IPS DF 19.7 (cell line): ENCODE data around the gene MEGF6.

Source experiments
- DNase-seq: peaks from one replicate; pipeline ENCODE4 v3.0.0-alpha.2; 2013; ENCODE audit warnings: low read depth, low spot score

MEGF6 gene

DNA sequence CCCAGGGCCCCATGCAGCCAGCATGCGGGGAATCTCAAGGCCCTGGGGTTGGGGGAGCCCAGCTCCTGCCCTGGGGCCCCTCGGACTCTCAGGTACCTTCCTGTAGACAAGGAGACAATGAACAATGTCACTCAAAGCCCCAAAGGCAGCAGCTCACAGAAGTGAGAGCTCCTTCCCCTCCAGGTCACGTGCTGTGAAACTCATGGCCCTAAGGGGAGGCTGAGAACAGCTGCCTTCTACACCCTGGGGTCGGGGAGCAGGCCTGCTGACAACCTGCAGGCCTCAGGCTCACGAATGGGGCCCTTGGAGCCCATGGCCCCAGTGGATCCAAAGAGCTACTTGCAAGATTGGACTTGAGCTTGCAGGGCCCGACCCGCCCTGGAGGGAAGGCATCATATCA is 3.2 kb downstream of the MEGF6 start:
- no peak for DNase-seq

DNA sequence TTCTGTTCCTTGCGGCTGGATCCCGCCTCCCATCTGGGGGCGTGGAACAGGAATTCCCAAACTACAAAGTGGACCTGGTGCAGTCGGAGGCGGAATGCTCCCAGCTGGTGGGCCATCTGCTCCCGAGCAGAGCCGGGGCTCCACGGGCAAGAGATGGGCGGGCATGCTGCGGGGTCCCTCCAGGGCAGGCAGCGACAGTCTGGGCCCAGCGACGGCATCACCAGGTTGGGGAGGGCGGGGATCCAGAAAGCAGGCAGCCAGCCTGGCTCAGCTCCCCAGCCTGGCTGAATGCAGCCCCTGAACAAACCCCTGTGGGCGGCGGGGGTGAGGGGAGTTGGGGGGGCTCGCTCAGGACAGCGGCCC is 3.6 kb downstream of the MEGF6 start:
- DNase-seq, result no peak

- DNase-seq, result no peak
These were observed 4.3 kb downstream of the MEGF6 start for GRCh38 chr1:3606779-3607702.

GRCh38 chr1:3604997-3605823 is 6.1 kb downstream of the MEGF6 start:
- no peak for DNase-seq

DNA sequence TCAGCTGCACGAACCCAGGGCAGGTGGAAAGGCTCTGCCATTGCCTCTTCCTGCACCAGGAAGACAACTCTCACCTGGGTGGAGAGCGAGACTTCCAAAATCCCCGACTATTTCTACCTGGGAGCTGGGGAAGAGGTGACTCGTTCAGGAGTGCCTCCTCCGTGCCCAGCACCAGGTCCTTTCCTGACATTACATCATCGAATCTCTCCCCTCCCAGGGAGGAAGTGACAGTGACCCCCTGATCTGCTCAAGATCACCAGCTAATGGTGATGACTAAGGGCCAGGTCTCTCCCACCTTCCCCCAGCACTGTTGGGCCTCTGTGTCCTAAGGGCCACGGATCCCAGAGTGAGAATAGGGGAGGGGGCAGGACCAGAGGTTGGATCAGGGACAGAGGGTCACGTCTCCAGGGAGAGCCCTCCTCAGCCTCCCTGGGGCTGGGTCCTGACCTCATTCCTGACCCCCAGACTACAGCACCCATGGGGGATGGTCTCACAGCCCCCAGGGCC is 6.8 kb downstream of the MEGF6 start:
- DNase-seq, result no peak

DNA sequence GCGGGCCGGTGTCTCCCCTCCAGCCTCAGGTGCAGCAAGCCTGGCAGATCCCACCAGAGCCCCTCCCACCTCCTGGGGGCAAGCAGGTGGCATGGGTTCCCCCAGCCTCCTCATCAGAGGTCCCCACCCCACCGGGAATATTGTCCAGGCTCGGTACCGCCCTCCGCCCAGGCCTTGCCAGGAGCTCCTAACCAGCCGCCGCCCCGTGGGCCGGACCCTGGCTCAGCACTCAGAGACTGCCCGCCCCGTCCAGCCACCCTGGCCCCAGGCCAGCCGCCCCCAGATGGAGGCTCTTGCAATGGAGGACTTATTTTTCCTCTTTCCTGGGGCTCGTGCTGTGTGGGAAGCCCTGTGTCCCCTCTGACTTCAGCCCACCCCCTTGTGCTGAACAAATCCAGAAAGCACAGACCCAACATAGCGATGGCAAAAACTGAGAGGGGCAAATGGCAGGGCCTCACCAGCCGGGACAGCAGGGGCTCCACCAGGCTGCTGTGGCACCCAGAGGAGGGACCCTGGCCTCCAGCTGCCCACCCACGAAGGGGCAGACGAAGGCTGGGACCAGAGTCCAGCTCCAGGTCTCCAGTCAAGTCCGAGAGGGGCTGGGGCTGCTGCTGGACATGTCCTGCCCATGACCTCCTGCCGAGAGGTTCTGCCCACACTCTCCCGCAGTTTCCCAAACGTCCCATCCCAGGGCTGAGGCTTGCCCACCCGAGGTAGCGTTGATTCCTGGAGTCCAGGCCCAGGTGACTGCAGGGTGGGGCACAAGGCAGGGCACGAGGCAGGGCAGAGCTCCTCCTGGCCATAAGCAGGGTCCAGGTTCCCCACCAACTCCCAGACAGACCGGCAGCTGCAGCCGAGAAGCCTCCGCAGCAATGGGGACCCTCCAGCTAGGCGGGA is 7.5 kb downstream of the MEGF6 start:
- DNase-seq, result no peak

DNA sequence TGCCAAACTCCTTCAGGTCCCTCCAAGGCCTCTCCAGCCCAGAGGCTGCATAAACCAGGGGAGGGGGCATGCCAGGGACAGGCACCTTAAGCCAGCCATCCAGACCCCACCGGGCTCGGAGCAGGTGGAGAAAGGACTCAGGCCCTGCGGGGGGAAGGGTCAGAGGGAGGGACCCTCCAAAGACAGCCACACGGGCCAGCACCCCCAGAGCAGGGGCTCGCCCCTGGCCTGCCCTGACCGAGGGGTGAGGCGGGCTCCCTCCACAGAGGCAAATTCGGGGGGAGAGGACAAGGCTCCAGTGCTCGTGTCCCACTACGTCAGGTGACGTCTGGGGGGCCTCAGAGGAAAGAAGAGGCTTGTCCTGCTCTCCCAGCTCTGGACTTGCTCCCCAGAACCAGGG is 8.2 kb downstream of the MEGF6 start:
- no peak for DNase-seq

DNA sequence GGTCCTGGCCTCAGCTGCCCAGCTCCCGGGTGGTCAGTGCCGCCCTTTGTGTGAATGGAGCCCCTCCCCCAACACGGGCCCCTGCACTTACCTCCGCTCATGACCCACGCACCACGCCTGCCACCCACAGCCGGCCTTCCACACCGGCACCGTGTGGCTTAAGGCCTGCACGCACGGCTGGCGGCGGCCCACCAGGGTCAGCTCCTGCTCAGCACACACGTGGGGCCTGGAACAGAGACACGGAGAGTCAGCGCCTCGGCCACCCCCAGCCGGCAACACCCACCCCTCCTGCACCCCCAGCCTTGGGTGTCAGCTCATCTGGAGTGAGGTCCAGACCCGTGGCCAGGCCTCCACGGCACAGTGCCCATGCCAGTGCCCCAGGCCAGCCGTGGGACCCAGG is 8.9 kb downstream of the MEGF6 start:
- no peak for DNase-seq

DNA sequence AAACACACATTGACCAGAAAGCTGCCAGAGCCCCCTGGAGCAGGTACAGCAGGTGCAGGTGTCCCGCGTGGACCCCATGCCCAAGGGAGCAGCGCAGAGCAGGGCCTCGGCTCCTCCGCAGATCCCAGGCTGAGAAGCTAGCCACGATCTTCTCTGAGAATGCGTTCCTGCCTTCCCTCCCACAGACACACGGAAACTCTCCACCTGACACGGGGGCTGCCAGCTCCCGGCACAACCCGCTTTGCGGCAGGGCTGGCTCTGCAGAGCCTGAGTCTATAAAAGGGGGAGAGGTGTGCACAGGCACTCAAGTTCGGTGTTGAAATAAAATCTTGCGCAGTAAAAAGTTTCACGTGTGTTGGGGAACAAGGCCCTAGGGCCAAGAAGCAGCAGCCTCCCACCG is 9.6 kb downstream of the MEGF6 start:
- DNase-seq, result no peak

- DNase-seq, result no peak
These were observed 11.0 kb downstream of the MEGF6 start for GRCh38 chr1:3600354-3600753.

DNA sequence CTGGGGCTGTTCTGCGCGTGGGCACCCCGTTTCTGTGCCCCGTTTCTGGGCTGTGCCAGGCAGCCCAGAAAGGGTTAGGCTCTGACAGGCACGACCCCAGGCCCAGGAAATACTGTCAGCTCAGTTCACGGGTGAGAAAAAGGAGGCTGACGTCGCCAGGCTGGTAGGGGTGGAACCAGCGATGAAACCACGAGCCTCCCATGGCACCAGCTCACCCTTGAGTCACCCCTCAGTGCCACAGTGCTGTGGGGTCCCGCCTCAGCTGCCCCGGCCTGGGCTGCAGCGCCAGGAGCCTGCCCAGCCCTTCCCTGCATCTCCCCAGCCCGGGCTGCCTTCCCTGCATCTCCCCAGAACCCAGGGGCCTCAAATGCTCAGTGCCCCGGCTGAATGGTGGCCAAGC is 11.5 kb downstream of the MEGF6 start:
- no peak for DNase-seq

DNA sequence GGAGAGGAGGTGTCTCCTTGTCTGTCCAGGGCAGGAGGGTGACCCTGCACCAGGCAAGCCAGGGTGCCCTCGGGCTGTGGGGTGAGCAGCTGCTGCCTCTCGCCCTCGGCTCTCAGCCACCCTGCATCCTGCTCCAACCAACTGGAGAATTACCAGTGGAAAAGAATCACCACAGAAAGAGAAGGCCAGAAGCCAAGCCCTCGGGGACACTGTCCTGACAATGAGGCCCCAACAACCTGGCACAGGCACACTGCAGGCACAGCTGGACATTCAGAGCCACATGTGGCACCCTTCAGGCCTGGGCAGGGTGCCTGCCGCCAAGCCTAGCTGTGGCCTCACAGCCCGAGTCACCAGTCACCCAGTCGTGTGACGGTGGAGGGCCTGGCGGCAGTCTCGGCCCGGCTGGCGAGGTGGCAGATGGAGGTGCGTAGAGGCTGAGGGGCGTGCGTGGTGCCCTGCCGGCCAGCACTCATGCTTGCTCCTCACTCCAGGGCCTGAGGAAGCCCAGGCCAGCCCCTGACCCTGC is 12.0 kb downstream of the MEGF6 start:
- DNase-seq, result no peak

DNA sequence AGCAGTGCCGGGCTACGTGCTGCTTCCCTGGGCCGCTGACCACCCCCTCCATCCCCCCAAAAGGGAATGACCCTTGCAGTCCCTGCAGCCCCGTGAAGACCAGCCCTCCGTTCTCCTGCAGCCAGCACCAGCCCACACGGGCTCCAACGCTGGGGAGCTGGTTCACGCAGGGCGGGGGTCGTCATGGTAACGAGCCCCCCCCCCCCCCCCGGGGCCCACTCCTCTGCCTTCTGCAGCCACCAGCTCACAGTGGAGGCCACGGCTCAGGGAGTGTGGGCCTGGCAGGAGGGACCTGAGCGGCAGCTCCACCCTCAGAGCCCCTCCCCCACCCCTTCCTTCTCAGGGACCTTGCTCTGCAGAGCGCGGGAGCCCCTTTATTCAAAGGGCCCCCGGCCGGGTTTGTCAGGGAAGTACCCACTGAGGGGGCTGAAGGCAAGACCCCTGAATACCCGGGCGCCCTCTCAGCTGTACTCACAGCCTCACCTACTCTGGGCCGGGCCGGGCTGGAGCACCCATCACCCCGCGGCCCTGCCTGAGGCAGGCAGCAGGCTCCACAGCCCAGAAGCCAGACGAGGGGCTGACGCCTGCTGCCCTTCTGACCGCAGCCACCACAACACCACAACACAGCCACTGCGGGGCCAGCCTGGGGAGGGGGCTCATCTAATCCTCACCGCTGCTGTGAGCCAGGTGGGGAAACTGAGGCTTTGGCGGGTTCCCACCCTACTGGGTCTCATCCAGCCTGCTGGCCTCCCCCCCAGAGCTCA is 12.6 kb downstream of the MEGF6 start:
- no peak for DNase-seq

DNA sequence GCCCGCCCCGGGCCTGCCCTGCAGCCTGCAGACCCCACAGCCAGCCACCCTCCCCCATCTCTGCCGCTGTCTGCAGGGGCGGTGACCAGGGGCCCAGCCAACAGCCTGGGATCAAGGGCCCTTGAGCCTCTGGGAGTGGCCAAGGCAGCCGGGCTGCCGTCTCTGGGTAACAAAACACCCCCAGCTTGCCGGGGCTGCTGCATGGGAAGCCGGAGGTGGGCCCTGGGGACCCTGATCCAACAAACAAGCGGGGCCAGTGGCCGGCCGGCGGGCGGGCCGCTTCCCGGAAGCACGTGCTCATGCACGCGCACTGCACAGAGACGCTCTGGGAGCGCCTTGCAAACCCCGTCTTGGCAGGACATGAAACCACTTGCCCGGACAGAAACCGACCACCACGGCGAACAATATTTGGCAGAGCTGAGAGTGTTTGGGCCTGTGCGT is 13.2 kb downstream of the MEGF6 start:
- DNase-seq, result no peak

DNA sequence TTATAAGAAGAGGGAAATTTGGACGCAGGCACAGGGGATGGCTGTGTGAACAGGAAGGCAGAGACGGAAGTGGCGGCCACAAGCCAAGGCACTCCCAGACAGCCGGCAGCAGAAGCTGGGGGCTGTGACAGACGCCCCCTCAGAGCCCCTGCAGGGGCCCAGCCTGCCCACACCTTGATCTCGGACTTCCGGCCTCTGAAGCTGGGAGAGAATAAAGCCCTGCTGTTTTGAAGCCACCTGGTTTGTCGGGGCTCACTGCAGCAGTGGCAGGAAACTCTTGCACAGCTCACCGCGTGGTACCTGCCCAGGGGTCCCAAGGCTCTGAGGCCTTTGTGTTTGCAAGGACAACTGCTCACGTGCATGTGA is 13.7 kb downstream of the MEGF6 start:
- no peak for DNase-seq

GRCh38 chr1:3596663-3597598 is 14.4 kb downstream of the MEGF6 start:
- no peak for DNase-seq

GRCh38 chr1:3595949-3596348 is 15.4 kb downstream of the MEGF6 start:
- no peak for DNase-seq

GRCh38 chr1:3594706-3595377 is 16.5 kb downstream of the MEGF6 start:
- DNase-seq, result no peak

DNA sequence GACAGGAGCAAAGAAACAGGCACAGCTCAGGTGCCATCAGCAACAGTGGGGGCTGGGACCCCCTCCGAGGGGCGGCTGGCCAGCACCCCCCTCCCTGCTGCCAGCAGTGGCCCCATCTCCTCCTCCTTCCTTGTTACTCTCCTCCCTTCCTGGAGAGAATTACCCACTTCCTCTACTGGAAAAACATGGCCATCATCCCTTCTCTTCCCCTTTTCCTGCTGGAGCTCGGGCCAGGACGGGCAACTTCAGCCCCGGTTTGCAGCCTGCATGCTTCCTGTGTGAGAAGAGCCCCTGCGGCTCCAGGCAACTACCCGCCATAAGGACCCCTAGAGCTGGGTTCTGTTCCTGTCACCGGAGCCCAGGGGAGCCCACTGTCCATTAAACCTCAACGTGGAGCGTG is 17.6 kb downstream of the MEGF6 start:
- no peak for DNase-seq
